Right ventricle myocardium inferior (tissue), 1 donor: ENCODE data around the gene SLC35F6. TPM values are rescaled to one million over a fixed set of nuclear protein-coding genes. Genes with fewer than 3 reads are reported as not detected.
"Not testable (repeated sequence)": the region's sequence is repeated elsewhere in the genome, so short reads cannot be mapped to it uniquely, and the experiment has no call there.

Experiments
- ATAC-seq: fragments of 200-7000 bp; cut with Tn5 transposase; one replicate; pipeline ENCODE4 v1.9.1; 2020; ENCODE audit warnings: mild to moderate bottlenecking, moderate library complexity
- DNase-seq: peaks from one replicate; pipeline ENCODE4 v3.0.0; 2021; ENCODE audit errors: missing footprints
- intact Hi-C: fragments of 100-400 bp; cut with DNase I; formaldehyde crosslinking; loops from one replicate; pipeline ENCODE4 v1.11.0; 2022
- total RNA-seq: library from RNA; stranded (reverse); fragmentation: NEBNext Ultra II Directional; extraction: Animal tissue kit (Norgen Biotek cat#: 25700); gene quantifications from one replicate; pipeline ENCODE4 v1.2.1, GENCODE V29; 2021
- donor health status: DM: no; HTN: yes; CAD: no; lungs with severe emphysema.

Gene SLC35F6
- total RNA-seq, 1 donor from 2014 or later, result 20.3 TPM

- DNase-seq (no peak), ATAC-seq (no peak)
- intact Hi-C loops, result no loop called here
Observed at GRCh38 chr2:26807788-26808460, 43.8 kb downstream of the SLC35F6 start.

GRCh38 chr2:26809211-26809610, 45.1 kb downstream of the SLC35F6 start:
- ATAC-seq, result no peak

GRCh38 chr2:26809876-26810577, 45.9 kb downstream of the SLC35F6 start:
- intact Hi-C loops, result no loop called here
- ATAC-seq (no peak), DNase-seq (no peak)

More at GRCh38 chr2:26809211-26809610, 45.1 kb downstream of the SLC35F6 start:
- intact Hi-C loops, result no loop called here
- DNase-seq, result no peak

GRCh38 chr2:26811261-26811660, 47.2 kb downstream of the SLC35F6 start:
- no peak for DNase-seq
- intact Hi-C loops, result no loop called here
- no peak for ATAC-seq

GRCh38 chr2:26811791-26812694, 48.0 kb downstream of the SLC35F6 start:
- DNase-seq, result no peak
- no peak for ATAC-seq
- intact Hi-C loops, result no loop called here

- no peak for DNase-seq
- intact Hi-C loops, result no loop called here
- ATAC-seq, result no peak
Observed at GRCh38 chr2:26812731-26813130, 48.6 kb downstream of the SLC35F6 start.

- DNase-seq, ATAC-seq, intact Hi-C loops: not testable (repeated sequence)
Observed at GRCh38 chr2:26814072-26814765, 50.1 kb downstream of the SLC35F6 start.

- ATAC-seq (no peak), DNase-seq (no peak)
- intact Hi-C loops, result no loop called here
Observed at GRCh38 chr2:26816893-26817292, 52.8 kb downstream of the SLC35F6 start.

GRCh38 chr2:26818255-26818654, 54.2 kb downstream of the SLC35F6 start:
- intact Hi-C loops, result no loop called here
- ATAC-seq (no peak), DNase-seq (no peak)

- intact Hi-C loops, result no loop called here
- ATAC-seq (no peak), DNase-seq (no peak)
Observed at GRCh38 chr2:26818972-26819371, 54.9 kb downstream of the SLC35F6 start.

- ATAC-seq (no peak), DNase-seq (no peak)
- intact Hi-C loops, result no loop called here
Observed at GRCh38 chr2:26820932-26821331, 56.8 kb downstream of the SLC35F6 start.

- intact Hi-C loops, result no loop called here
- no peak for DNase-seq
- ATAC-seq, result no peak
Observed at GRCh38 chr2:26822877-26823276, 58.8 kb downstream of the SLC35F6 start.

Other genes starting within 250 kb of the SLC35F6 start
- gene CIB4, start 122.9 kb upstream of the SLC35F6 start, total RNA-seq, result not detected
- gene KCNK3, start 71.6 kb upstream of the SLC35F6 start, total RNA-seq, result 4.5 TPM
- 0.65 TPM for gene CENPA, start 21.8 kb downstream of the SLC35F6 start, total RNA-seq
- gene DPYSL5, start 83.8 kb downstream of the SLC35F6 start, total RNA-seq, result not detected
- 58.9 TPM for gene MAPRE3, start 206.4 kb downstream of the SLC35F6 start, total RNA-seq